Stimulated activated CD4-positive, alpha-beta T cell treated with anti-CD3 and anti-CD28 coated beads, Interleukin-12 subunit alpha, Interleukin-12 subunit beta, amount 100 ng/mL, for 48 hours (primary cell): ENCODE results near the gene TMEM38B.

Source experiments
- DNase-seq, 3 donors: peaks; one replicate each; pipeline ENCODE4 v3.0.0-alpha.2; 2020; ENCODE audit warnings: low read depth in 2 of 3, low spot score in 1 of 3

Gene TMEM38B

GRCh38 chr9:105694190-105694847, at the start of gene TMEM38B:
Gene TMEM38B (plus strand): TSS chr9:105694541. CDS start chr9:105694661, 120 bp downstream.
- peak; percentile 43 to 77 (median 54) for DNase-seq

DNA sequence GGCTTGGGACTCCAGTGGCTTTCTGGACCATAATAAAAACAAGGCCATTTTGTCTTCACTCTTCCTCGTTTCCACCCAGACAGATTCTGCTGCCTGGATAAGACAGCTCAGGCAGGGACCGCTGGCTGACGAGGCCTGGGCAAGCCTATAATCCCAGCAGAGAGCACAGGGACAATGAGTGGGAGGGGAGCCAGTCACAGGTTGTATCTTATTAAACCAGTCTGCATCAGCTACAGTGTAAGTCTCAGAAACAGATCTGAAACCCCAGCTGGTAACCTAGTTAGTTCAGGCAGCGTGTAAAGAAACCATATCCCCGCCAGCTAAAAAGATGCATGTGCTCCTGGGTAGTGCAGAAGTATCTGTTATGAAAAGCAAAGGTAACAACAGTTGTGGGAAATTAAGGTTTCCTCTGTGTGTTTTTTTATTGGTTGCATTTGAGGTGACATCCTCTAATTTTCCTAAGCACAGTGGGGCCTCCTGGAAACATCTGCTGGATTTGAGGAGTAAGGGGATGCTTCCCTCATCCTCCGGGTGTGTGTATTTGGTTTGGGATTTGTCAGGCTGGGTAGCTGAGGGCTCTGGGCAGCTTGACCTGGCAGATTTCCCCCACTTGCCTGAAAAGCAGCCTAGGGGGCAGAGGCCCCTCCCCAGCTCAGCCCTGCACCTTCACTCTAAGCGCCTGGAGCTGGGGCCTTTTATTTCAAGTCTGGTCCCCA, 47.3 kb upstream of the TMEM38B start:
- DNase-seq: no peak

DNA sequence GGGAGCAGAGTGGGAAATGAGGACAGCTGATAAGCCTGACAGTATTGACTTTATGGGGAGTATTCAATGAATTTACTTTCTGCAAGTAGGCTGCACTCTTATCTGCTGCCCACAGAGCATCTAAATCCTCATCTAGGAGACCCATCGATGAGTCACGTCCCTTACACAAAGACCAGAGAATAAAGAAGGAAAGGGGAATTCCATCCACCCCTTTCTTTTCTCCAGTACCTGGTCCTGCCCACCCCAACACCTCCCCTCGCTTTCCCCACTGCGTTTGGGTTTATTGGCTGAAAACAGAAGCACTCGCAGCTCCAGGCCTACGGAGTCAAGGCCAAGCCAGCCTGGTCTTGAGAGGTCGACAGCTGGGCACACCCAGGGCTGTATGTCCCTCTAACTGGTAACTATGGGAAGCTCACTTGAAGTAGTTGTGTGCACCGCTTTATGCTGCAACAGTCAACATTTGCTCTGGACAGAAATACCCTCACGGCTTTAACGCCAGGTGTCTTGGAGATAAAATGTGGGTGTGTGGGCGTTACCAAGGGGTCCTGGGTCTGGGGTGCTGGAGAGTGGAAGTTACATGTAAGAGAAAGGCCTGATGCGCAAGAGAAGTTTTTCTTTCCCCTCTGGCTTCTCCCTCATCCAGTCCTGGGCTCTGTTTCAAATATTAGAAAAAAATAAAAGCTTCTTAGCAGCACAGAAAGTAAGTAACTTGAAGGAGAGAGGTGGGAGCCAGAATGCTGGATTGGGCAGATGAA, 46.6 kb upstream of the TMEM38B start:
- DNase-seq: no peak

GRCh38 chr9:105651806-105652205, 42.5 kb upstream of the TMEM38B start:
- DNase-seq: no peak

DNA sequence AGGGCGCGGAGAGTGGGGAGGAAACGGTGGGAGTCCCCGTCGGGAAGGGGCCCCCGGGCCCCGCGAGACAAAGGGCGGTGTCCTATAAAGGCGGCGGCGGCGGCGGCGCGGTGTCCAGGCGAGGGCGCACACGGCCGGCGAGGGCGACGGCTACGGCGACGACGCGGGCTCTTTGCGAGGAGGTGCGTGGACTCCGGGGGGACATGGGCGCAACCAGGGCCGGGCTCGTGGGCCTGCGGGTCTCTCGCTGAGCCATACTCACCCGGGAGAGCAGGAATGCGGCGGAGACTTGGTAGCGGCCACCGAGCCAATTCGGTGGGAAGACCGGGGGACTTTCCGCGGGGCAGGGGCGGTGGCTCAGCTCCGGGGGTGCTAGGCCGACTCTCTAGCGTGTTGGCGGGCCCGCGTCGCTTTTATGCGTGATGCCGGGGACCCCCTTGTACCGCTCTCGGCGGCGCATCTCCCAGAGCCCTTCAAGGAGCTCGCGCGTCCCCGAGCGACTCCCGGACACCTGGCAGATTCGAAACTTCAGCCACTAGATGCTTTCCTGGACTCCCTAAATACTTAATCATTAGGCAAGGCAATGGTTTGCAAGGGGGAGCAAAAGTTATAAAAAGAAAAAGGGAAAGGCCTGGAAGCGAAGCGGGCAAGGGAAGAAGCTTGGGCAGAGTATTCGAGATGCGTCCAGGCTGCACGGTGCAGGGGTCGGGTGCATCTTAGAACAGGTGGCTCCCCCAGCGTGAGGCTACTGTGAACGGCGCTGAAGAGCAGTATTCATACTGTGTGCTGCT, 38.0 kb upstream of the TMEM38B start:
- DNase-seq: peak in 1 of 3 donors; percentile 1

- DNase-seq: no peak
Measured at GRCh38 chr9:105658351-105658750, 36.0 kb upstream of the TMEM38B start.

GRCh38 chr9:105661011-105661410, 33.3 kb upstream of the TMEM38B start:
- DNase-seq: no peak

GRCh38 chr9:105662184-105663104, 31.9 kb upstream of the TMEM38B start, which contains the start of gene TAL2:
Gene TAL2 (plus strand): TSS chr9:105662457. CDS start chr9:105662497, 40 bp downstream.
- DNase-seq: no peak

DNA sequence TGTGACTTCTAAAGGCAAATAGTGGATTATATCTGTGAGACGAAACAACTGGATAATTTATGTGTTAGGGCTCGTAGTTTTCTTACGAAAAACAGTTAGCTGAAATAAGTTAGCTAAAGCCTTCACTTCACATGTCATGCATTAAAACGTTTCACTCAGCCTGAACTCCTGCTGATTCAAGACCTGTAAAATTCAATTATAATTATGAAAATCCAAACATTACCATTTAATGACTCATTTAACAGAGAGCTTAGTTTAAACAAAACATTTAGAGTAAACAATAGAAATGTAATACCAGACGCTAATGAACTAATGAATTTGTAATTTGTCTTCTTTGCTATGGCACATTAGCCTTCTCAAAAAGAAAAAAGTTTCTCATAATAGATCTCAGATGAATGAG, 30.4 kb upstream of the TMEM38B start:
- DNase-seq: no peak

DNA sequence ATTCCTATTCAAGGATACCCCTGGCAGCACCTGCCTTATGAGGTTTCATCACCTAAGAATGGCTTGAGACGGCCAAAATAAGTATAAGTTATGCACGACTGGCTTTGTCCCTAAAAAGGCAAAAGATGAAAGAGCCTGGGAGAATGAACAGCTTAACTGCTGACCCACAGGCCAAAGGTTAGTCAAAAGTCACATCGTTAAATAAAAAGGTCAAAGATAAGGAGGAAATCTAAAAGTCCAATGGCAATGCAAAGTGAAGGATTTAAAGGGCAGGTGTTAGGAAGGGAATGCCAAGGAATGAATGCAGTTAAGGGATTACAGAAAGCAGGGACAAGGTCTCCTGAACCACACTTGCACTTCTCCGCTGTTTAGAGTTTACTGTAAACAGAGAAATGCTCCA, 26.5 kb upstream of the TMEM38B start:
- no peak for DNase-seq

DNA sequence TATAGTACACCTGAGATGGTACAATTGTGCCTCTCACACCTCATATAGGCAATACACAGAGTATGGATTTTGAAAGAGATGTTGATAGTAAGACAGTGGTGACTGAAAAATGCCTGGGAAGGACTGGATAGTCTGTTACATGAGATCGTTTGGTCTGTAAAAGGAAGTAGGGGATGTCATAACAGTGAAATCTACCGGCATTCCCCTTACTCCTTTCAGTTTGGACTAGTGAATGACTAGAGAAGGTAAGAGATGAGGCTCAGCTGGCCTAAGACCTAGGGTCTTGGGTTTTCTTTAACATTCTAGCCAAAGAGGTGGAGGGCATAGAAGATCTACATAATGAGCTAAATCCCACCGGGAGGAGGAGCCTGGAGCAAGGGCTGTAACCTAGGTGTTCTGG, 24.0 kb upstream of the TMEM38B start:
- no peak for DNase-seq

DNA sequence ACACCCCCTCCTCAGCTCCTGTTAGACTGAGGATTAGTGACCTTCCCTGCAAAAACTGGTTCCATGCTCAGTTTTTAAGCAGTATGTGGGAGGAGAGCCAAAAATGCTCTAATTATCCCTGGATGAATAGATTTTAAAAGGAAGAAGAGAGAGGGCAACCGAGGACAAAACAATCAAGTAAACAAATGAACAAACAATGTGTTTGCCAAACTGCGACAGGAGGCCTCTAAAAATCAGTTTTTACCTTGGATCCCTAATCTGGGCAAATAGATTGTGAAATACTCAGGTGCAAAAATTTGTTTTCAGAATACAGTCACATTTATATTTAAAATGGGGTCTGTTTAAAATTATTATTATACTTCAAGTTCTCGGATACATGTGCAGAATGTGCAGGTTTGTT, 23.6 kb upstream of the TMEM38B start:
- no peak for DNase-seq

DNA sequence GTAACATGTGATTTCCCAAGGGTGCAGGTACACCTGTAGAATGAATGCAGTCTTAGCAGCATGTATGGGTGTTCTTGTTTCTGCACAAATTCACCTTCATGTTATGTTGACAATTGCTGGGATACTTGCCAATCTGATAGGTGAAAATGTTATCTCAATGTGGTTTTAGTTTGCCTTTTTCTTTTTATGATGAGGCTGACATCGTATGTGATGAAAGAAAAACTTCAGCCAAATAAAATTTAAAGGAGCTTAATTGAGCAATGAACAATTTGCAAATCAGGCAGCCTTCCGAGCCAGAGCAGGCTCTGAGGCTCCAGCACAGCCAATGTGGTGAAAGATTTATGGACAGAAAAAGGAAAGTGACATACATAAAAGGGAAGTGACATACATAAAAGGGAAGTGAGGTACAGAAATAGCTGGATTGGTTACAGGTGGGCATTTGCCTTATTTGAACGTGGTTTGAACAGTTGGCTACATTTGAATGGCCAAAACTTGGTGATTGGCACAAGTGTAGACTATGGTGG, 21.6 kb upstream of the TMEM38B start:
- DNase-seq: no peak

- DNase-seq: no peak
Measured at GRCh38 chr9:105673850-105674387, 20.4 kb upstream of the TMEM38B start.

DNA sequence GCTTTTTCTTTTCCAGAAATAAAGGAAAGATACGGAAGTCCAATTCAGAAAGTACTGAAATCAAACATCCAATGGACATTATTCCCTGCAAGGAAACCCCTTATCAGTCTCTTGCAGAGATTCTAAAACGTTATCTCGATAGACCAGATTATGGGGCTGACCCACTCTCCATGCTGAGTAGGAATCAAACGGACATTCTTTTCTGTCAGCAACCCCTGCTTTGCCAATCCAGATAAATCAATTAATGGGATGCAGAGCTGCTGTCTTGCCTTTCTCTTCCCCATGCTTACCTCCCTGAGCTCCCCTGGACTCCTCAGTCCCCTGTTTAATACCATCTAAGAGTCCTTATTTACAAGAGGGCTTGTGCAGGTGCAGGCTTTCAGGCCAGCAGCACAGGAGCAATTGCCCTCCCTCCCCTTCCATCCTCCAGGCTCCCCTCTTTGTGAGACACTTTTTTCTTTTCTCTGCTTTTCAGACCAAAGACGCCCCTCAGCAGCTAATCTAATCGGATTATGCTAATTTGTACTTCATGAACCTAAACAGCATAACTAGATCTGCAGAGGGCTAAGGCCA, 17.9 kb upstream of the TMEM38B start:
- DNase-seq: no peak

- no peak for DNase-seq
Measured at GRCh38 chr9:105678163-105678562, 16.2 kb upstream of the TMEM38B start.

- no peak for DNase-seq
Measured at GRCh38 chr9:105678781-105679180, 15.6 kb upstream of the TMEM38B start.

DNA sequence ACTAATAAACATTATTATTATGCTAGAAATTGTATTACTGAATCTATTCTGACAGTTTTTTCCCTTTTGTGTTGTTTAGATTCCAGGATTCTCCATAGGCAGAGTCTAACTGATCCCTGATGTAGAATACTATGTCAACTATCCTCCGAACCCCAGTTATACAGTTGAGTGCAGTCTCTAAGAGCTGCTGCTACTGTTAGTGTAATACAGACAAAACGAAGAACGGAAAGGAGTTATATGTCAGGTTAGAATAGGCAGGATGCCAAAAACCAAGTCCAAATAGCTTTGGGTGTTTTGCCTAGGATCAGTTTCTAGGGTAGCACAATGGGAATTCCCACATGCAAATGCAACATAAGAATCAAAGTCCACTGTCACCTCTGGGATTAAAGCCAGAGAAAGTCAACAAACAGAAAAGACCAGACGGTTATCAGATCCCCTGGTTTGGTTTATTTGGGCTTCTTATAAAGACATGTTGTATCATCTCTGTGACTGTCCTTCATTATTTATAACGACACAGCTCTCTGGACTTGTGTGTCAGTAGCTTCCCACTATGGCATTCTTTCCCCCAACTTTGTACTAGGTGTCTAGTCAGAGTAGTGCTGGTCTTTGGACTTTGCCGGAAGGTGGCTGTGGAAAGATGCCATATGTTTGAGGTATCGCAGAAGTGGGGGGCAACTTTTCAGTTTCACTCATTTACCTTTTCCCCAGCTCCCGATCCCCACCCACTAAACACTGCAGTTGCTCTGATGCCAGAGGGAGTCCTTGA, 14.9 kb upstream of the TMEM38B start:
- no peak for DNase-seq

- no peak for DNase-seq
Measured at GRCh38 chr9:105681313-105681712, 13.0 kb upstream of the TMEM38B start.
